Measurements from ENCODE around the gene RIMBP2. TPM values are rescaled to one million over a fixed set of nuclear protein-coding genes. Genes with fewer than 3 reads are reported as not detected.

The RIMBP2 gene
- total and polyA plus RNA-seq, 2 donors = 0.47 to 0.78 TPM

- Histone ChIP-seq H3K4me1 (ENCODE audit: control insufficient read depth in 2 of 2, insufficient read depth in 2 of 2, low read length in 2 of 2) (no peaks in the 10 kb centered on the region), H3K27me3 (ENCODE audit: control insufficient read depth in 2 of 2, insufficient read depth in 1 of 2, low read length in 1 of 2) (no peaks in the 10 kb centered on the region), H3K4me3 (ENCODE audit: low read length in 2 of 2) (no peak overlapping the region), H3K9me3 (ENCODE audit: control insufficient read depth in 2 of 2, insufficient read depth in 1 of 2, low read length in 1 of 2) (no peaks in the 10 kb centered on the region), H3K36me3 (ENCODE audit: control insufficient read depth in 2 of 2, insufficient read depth in 2 of 2, low read length in 1 of 2) (no peaks in the 10 kb centered on the region), H3K27ac (ENCODE audit: low read depth in 1 of 2, low read length in 1 of 2) (no peak overlapping the region)
- WGBS = 88% methylated on average over 12 of the region's 12 CpGs
- DNase-seq (ENCODE audit: low read depth in 6 of 9, low spot score in 9 of 9) = no peak
These were observed 317.8 kb downstream of the RIMBP2 start for GRCh38 chr12:130398100-130398848.

GRCh38 chr12:130396667-130397066 is 319.4 kb downstream of the RIMBP2 start:
- H3K4me3 ChIP-seq (ENCODE audit: low read length in 2 of 2) = no peak overlapping the region
- DNase-seq (ENCODE audit: low read depth in 6 of 9, low spot score in 9 of 9) = no peak
- no peaks in the 10 kb centered on the region for H3K27me3 ChIP-seq (ENCODE audit: control insufficient read depth in 2 of 2, insufficient read depth in 1 of 2, low read length in 1 of 2)
- H3K36me3 ChIP-seq (ENCODE audit: control insufficient read depth in 2 of 2, insufficient read depth in 2 of 2, low read length in 1 of 2) = no peaks in the 10 kb centered on the region
- H3K4me1 ChIP-seq (ENCODE audit: control insufficient read depth in 2 of 2, insufficient read depth in 2 of 2, low read length in 2 of 2) = no peaks in the 10 kb centered on the region
- H3K9me3 ChIP-seq (ENCODE audit: control insufficient read depth in 2 of 2, insufficient read depth in 1 of 2, low read length in 1 of 2) = no peaks in the 10 kb centered on the region
- 92% methylated on average over 2 of the region's 2 CpGs for WGBS
- no peak overlapping the region for H3K27ac ChIP-seq (ENCODE audit: low read depth in 1 of 2, low read length in 1 of 2)

GRCh38 chr12:130394906-130395305 is 321.2 kb downstream of the RIMBP2 start:
- no peak for DNase-seq (ENCODE audit: low read depth in 6 of 9, low spot score in 9 of 9)
- Histone ChIP-seq H3K9me3 (ENCODE audit: control insufficient read depth in 2 of 2, insufficient read depth in 1 of 2, low read length in 1 of 2) (no peaks in the 10 kb centered on the region), H3K4me3 (ENCODE audit: low read length in 2 of 2) (no peak overlapping the region), H3K4me1 (ENCODE audit: control insufficient read depth in 2 of 2, insufficient read depth in 2 of 2, low read length in 2 of 2) (no peaks in the 10 kb centered on the region), H3K36me3 (ENCODE audit: control insufficient read depth in 2 of 2, insufficient read depth in 2 of 2, low read length in 1 of 2) (no peaks in the 10 kb centered on the region), H3K27ac (ENCODE audit: low read depth in 1 of 2, low read length in 1 of 2) (no peak overlapping the region), H3K27me3 (ENCODE audit: control insufficient read depth in 2 of 2, insufficient read depth in 1 of 2, low read length in 1 of 2) (no peaks in the 10 kb centered on the region)
- WGBS = 34% methylated on average over 4 of the region's 4 CpGs

GRCh38 chr12:130391186-130391585 is 324.9 kb downstream of the RIMBP2 start:
- no peaks in the 10 kb centered on the region for H3K27me3 ChIP-seq (ENCODE audit: control insufficient read depth in 2 of 2, insufficient read depth in 1 of 2, low read length in 1 of 2)
- no peak for DNase-seq (ENCODE audit: low read depth in 6 of 9, low spot score in 9 of 9)
- no peaks in the 10 kb centered on the region for H3K9me3 ChIP-seq (ENCODE audit: control insufficient read depth in 2 of 2, insufficient read depth in 1 of 2, low read length in 1 of 2)
- no peak overlapping the region for H3K4me3 ChIP-seq (ENCODE audit: low read length in 2 of 2)
- no peak overlapping the region for H3K27ac ChIP-seq (ENCODE audit: low read depth in 1 of 2, low read length in 1 of 2)
- WGBS = 81% methylated on average over 14 of the region's 14 CpGs
- H3K36me3 ChIP-seq (ENCODE audit: control insufficient read depth in 2 of 2, insufficient read depth in 2 of 2, low read length in 1 of 2) = no peaks in the 10 kb centered on the region
- no peaks in the 10 kb centered on the region for H3K4me1 ChIP-seq (ENCODE audit: control insufficient read depth in 2 of 2, insufficient read depth in 2 of 2, low read length in 2 of 2)

- Histone ChIP-seq H3K27me3 (ENCODE audit: control insufficient read depth in 2 of 2, insufficient read depth in 1 of 2, low read length in 1 of 2) (no peaks in the 10 kb centered on the region), H3K27ac (ENCODE audit: low read depth in 1 of 2, low read length in 1 of 2) (no peak overlapping the region), H3K4me3 (ENCODE audit: low read length in 2 of 2) (no peak overlapping the region), H3K36me3 (ENCODE audit: control insufficient read depth in 2 of 2, insufficient read depth in 2 of 2, low read length in 1 of 2) (no peaks in the 10 kb centered on the region), H3K9me3 (ENCODE audit: control insufficient read depth in 2 of 2, insufficient read depth in 1 of 2, low read length in 1 of 2) (no peaks in the 10 kb centered on the region), H3K4me1 (ENCODE audit: control insufficient read depth in 2 of 2, insufficient read depth in 2 of 2, low read length in 2 of 2) (no peaks in the 10 kb centered on the region)
- 92% methylated on average over 4 of the region's 4 CpGs for WGBS
- no peak for DNase-seq (ENCODE audit: low read depth in 6 of 9, low spot score in 9 of 9)
These were observed 330.9 kb downstream of the RIMBP2 start for GRCh38 chr12:130385193-130385592.

GRCh38 chr12:130384234-130384633 is 331.9 kb downstream of the RIMBP2 start:
- H3K4me3 ChIP-seq (ENCODE audit: low read length in 2 of 2) = no peak overlapping the region
- H3K27me3 ChIP-seq (ENCODE audit: control insufficient read depth in 2 of 2, insufficient read depth in 1 of 2, low read length in 1 of 2) = no peaks in the 10 kb centered on the region
- WGBS = 80% methylated on average over 3 of the region's 3 CpGs
- no peaks in the 10 kb centered on the region for H3K36me3 ChIP-seq (ENCODE audit: control insufficient read depth in 2 of 2, insufficient read depth in 2 of 2, low read length in 1 of 2)
- no peaks in the 10 kb centered on the region for H3K4me1 ChIP-seq (ENCODE audit: control insufficient read depth in 2 of 2, insufficient read depth in 2 of 2, low read length in 2 of 2)
- no peak overlapping the region for H3K27ac ChIP-seq (ENCODE audit: low read depth in 1 of 2, low read length in 1 of 2)
- DNase-seq (ENCODE audit: low read depth in 6 of 9, low spot score in 9 of 9) = no peak
- no peaks in the 10 kb centered on the region for H3K9me3 ChIP-seq (ENCODE audit: control insufficient read depth in 2 of 2, insufficient read depth in 1 of 2, low read length in 1 of 2)

- H3K36me3 ChIP-seq (ENCODE audit: control insufficient read depth in 2 of 2, insufficient read depth in 2 of 2, low read length in 1 of 2) = no peaks in the 10 kb centered on the region
- H3K27ac ChIP-seq (ENCODE audit: low read depth in 1 of 2, low read length in 1 of 2) = no peak overlapping the region
- H3K4me3 ChIP-seq (ENCODE audit: low read length in 2 of 2) = no peak overlapping the region
- WGBS = 65% methylated on average over 2 of the region's 2 CpGs
- no peak for DNase-seq (ENCODE audit: low read depth in 6 of 9, low spot score in 9 of 9)
- H3K4me1 ChIP-seq (ENCODE audit: control insufficient read depth in 2 of 2, insufficient read depth in 2 of 2, low read length in 2 of 2) = no peaks in the 10 kb centered on the region
- H3K27me3 ChIP-seq (ENCODE audit: control insufficient read depth in 2 of 2, insufficient read depth in 1 of 2, low read length in 1 of 2) = no peaks in the 10 kb centered on the region
- H3K9me3 ChIP-seq (ENCODE audit: control insufficient read depth in 2 of 2, insufficient read depth in 1 of 2, low read length in 1 of 2) = no peaks in the 10 kb centered on the region
These were observed 333.3 kb downstream of the RIMBP2 start for GRCh38 chr12:130382818-130383217.

- Histone ChIP-seq H3K4me3 (ENCODE audit: low read length in 2 of 2) (no peak overlapping the region), H3K4me1 (ENCODE audit: control insufficient read depth in 2 of 2, insufficient read depth in 2 of 2, low read length in 2 of 2) (no peaks in the 10 kb centered on the region), H3K27me3 (ENCODE audit: control insufficient read depth in 2 of 2, insufficient read depth in 1 of 2, low read length in 1 of 2) (no peaks in the 10 kb centered on the region), H3K9me3 (ENCODE audit: control insufficient read depth in 2 of 2, insufficient read depth in 1 of 2, low read length in 1 of 2) (no peaks in the 10 kb centered on the region), H3K27ac (ENCODE audit: low read depth in 1 of 2, low read length in 1 of 2) (no peak overlapping the region), H3K36me3 (ENCODE audit: control insufficient read depth in 2 of 2, insufficient read depth in 2 of 2, low read length in 1 of 2) (no peaks in the 10 kb centered on the region)
- WGBS = 92% methylated on average over 13 of the region's 13 CpGs
- no peak for DNase-seq (ENCODE audit: low read depth in 6 of 9, low spot score in 9 of 9)
These were observed 340.5 kb downstream of the RIMBP2 start for GRCh38 chr12:130375296-130376287.

- WGBS = 93% methylated on average over 4 of the region's 4 CpGs
These were observed 342.0 kb downstream of the RIMBP2 start for GRCh38 chr12:130374083-130374482.

More at GRCh38 chr12:130374083-130374482, 342.0 kb downstream of the RIMBP2 start:
- no peak for DNase-seq (ENCODE audit: low read depth in 6 of 9, low spot score in 9 of 9)
- H3K27me3 ChIP-seq (ENCODE audit: control insufficient read depth in 2 of 2, insufficient read depth in 1 of 2, low read length in 1 of 2) = no peaks in the 10 kb centered on the region
- H3K9me3 ChIP-seq (ENCODE audit: control insufficient read depth in 2 of 2, insufficient read depth in 1 of 2, low read length in 1 of 2) = no peaks in the 10 kb centered on the region
- no peaks in the 10 kb centered on the region for H3K36me3 ChIP-seq (ENCODE audit: control insufficient read depth in 2 of 2, insufficient read depth in 2 of 2, low read length in 1 of 2)
- no peak overlapping the region for H3K4me3 ChIP-seq (ENCODE audit: low read length in 2 of 2)
- H3K4me1 ChIP-seq (ENCODE audit: control insufficient read depth in 2 of 2, insufficient read depth in 2 of 2, low read length in 2 of 2) = no peaks in the 10 kb centered on the region
- no peak overlapping the region for H3K27ac ChIP-seq (ENCODE audit: low read depth in 1 of 2, low read length in 1 of 2)

Measured in thymus (tissue), 11 donors.